ENCODE results near the gene IGF1R. TPM values are rescaled to one million over a fixed set of nuclear protein-coding genes. Genes with fewer than 3 reads are reported as not detected.

IGF1R gene
- total and polyA plus RNA-seq, 4 donors = 5.9 to 154 (median 27.6) TPM

DNA sequence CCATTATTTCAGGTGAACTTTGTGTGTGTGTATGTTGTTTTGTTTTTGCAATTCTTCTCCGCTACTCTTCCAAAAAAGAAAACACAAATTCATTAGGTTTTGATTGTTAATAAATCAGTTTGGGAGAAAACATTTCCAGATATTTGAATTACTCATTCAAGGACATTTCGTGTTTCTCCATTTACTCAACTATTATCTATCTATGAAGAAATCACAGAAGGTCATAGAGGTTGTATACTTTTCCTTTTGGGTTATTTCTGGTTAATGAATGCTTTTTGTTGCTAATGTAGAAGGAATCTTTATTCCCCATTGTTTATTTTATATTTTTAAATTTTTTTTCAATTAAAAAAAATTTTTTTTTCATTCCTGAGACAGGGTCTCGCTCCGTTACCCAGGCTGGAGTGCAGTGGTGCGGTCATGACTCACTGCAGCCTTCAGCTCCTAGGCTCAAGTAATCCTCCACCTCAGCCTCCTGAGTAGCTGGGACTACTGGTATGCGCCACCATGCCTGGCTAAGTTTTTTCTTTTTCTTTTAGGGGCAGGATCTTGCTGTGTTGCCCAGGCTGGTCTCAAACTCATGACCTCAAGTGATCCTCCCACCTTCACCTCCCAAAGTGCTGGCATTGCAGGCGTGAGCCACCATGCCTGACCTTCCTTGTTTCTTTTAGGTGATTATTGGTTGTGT, 28.4 kb downstream of the IGF1R start:
- Histone ChIP-seq H3K9me3 (ENCODE audit: control insufficient read depth in 4 of 4, insufficient read depth in 3 of 4, low read length in 3 of 4) (no peaks in the 10 kb centered on the region), H3K4me3 (no peak overlapping the region), H3K27me3 (ENCODE audit: control insufficient read depth in 3 of 3, insufficient read depth in 3 of 3, low read length in 2 of 3) (no peaks in the 10 kb centered on the region), H3K36me3 (ENCODE audit: control insufficient read depth in 4 of 4, insufficient read depth in 4 of 4, low read length in 4 of 4) (peaks cover 0 to 3% (median 0%) of the 10 kb centered on the region in 4 donors), H3K27ac (ENCODE audit: low read depth in 1 of 2, low read length in 1 of 2) (peak overlapping the region in 1 of 2 donors; percentile 55), H3K4me1 (ENCODE audit: control insufficient read depth in 5 of 5, insufficient read depth in 5 of 5, low read length in 5 of 5) (peaks cover 0 to 15% (median 12%) of the 10 kb centered on the region in 5 donors), H3K9ac (ENCODE audit: insufficient read depth in 1 of 2, low read length in 2 of 2) (no peak overlapping the region)
- no peak for ATAC-seq (ENCODE audit: insufficient read depth, low FRiP score)
- no peak for DNase-seq
- 90 to 93% methylated on average over 7 of the region's 7 CpGs for WGBS, 2 donors
- TF ChIP-seq CTCF (IDR thresholded peaks at IDR 0.05; ENCODE audit: control extremely low read depth, extremely low read depth) = no peak

- ATAC-seq (ENCODE audit: insufficient read depth, low FRiP score) (no peak), DNase-seq (no peak)
- Histone ChIP-seq H3K27me3 (ENCODE audit: control insufficient read depth in 3 of 3, insufficient read depth in 3 of 3, low read length in 2 of 3) (no peaks in the 10 kb centered on the region), H3K4me1 (ENCODE audit: control insufficient read depth in 5 of 5, insufficient read depth in 5 of 5, low read length in 5 of 5) (peaks cover 0 to 16% (median 9%) of the 10 kb centered on the region in 5 donors), H3K4me3 (no peak overlapping the region), H3K9ac (ENCODE audit: insufficient read depth in 1 of 2, low read length in 2 of 2) (no peak overlapping the region), H3K27ac (ENCODE audit: low read depth in 1 of 2, low read length in 1 of 2) (peak overlapping the region in 1 of 2 donors; percentile 55), H3K9me3 (ENCODE audit: control insufficient read depth in 4 of 4, insufficient read depth in 3 of 4, low read length in 3 of 4) (no peaks in the 10 kb centered on the region), H3K36me3 (ENCODE audit: control insufficient read depth in 4 of 4, insufficient read depth in 4 of 4, low read length in 4 of 4) (peaks cover 0 to 3% (median 0%) of the 10 kb centered on the region in 4 donors)
- TF ChIP-seq CTCF (IDR thresholded peaks at IDR 0.05; ENCODE audit: control extremely low read depth, extremely low read depth) = no peak
- 83 to 86% methylated on average over 5 of the region's 5 CpGs for WGBS, 2 donors
These were observed 29.2 kb downstream of the IGF1R start for GRCh38 chr15:98677345-98678059.

DNA sequence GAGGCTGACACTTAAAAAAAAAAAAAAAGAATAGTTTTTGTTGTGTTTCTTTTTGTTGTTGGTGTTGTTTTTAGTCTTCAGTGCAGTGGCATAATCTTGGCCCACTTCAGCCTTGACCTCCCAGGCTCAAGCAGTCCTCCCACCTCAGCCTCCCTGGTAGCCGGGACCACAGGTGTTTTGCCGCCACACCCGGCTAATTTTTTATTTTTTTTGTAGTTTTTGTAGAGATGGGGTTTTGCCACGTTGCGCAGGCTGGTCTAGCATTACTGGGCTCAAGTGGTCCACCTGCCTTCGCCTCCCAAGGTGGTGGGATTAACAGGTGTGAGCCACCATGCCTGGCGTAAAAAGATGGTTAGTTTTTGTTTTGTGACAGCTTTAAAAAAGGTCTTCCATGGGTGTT, 30.1 kb downstream of the IGF1R start:
- H3K4me1 ChIP-seq (ENCODE audit: control insufficient read depth in 5 of 5, insufficient read depth in 5 of 5, low read length in 5 of 5) = peaks cover 7 to 20% (median 12%) of the 10 kb centered on the region in 5 donors
- H3K27me3 ChIP-seq (ENCODE audit: control insufficient read depth in 3 of 3, insufficient read depth in 3 of 3, low read length in 2 of 3) = no peaks in the 10 kb centered on the region
- no peak for DNase-seq
- peaks cover 0 to 3% (median 0%) of the 10 kb centered on the region in 4 donors for H3K36me3 ChIP-seq (ENCODE audit: control insufficient read depth in 4 of 4, insufficient read depth in 4 of 4, low read length in 4 of 4)
- no peak overlapping the region for H3K27ac ChIP-seq (ENCODE audit: low read depth in 1 of 2, low read length in 1 of 2)
- no peaks in the 10 kb centered on the region for H3K9me3 ChIP-seq (ENCODE audit: control insufficient read depth in 4 of 4, insufficient read depth in 3 of 4, low read length in 3 of 4)
- ATAC-seq (ENCODE audit: insufficient read depth, low FRiP score) = no peak
- WGBS, 2 donors = 94 to 97% methylated on average over 7 of the region's 7 CpGs
- TF ChIP-seq CTCF (IDR thresholded peaks at IDR 0.05; ENCODE audit: control extremely low read depth, extremely low read depth) = no peak
- H3K4me3 ChIP-seq = no peak overlapping the region
- no peak overlapping the region for H3K9ac ChIP-seq (ENCODE audit: insufficient read depth in 1 of 2, low read length in 2 of 2)

Data from lung (tissue), 12 donors.